Fibroblast of lung (primary cell): ENCODE measurements around the gene DKKL1.

Experiments used
- EZH2 ChIP-seq: IDR thresholded peaks from 2 replicates; pipeline ENCODE4 v1.5.1; 2012; ENCODE audit warnings: low read length, control low read depth, mild to moderate bottlenecking; ENCODE audit errors: missing control alignments
- TF ChIP-seq, protein P1 (sequence below), 2 donors: IDR thresholded peaks in 1 of 2; conservative IDR thresholded peaks in 1 of 2; 1 replicate in 1 of 2; 2 replicates in 1 of 2; pipeline ENCODE4 v1.5.1; 2011 to 2012; ENCODE audit warnings: low read length in 2 of 2, control low read depth in 1 of 2, inconsistent platforms in 1 of 2, low read depth in 1 of 2, mild to moderate bottlenecking in 1 of 2

DNA sequence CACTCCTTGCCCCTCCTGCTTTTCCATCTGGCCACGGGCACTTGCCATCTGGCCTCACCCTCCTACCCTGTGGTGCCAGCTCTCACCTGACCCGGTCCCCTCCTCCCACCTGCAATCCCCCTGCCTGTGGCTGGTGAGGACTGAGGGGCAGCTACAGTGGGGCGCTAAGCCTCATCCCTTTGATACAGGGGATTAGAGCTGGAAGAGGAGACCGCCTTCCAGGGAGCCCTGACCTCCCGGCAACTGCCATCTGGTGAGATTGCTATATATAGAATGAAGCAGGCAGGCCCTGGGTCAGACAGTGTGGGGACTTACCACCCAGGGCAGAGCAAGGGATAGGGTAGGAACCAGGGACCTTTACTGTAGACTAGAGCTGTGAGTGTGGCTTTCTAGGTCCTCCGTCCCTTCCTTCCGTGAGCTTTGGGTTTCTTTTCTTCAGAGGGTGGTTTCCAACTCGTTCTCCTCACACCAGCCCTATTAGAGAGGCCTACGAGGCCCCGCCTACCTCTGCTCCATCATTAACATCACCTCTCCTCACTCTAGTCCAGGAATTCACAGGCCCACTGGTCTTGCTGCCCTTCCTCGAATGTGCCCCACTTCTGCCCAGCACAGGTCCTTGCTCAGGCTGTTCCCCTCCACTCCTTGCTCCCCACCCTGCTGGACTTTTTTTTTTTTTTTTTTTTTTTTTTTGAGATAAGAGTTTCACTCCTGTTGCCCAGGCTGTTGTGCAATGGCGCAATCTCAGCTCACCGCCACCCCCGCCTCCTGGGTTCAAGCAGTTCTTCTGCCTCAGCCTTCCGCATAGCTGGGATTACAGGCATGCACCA is 32.1 kb downstream of the DKKL1 start:
- TF ChIP-seq, protein P1, sequence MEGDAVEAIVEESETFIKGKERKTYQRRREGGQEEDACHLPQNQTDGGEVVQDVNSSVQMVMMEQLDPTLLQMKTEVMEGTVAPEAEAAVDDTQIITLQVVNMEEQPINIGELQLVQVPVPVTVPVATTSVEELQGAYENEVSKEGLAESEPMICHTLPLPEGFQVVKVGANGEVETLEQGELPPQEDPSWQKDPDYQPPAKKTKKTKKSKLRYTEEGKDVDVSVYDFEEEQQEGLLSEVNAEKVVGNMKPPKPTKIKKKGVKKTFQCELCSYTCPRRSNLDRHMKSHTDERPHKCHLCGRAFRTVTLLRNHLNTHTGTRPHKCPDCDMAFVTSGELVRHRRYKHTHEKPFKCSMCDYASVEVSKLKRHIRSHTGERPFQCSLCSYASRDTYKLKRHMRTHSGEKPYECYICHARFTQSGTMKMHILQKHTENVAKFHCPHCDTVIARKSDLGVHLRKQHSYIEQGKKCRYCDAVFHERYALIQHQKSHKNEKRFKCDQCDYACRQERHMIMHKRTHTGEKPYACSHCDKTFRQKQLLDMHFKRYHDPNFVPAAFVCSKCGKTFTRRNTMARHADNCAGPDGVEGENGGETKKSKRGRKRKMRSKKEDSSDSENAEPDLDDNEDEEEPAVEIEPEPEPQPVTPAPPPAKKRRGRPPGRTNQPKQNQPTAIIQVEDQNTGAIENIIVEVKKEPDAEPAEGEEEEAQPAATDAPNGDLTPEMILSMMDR (conservative IDR thresholded peaks at IDR 0.05 in 1 of 2, IDR thresholded peaks at IDR 0.05 in 1 of 2; ENCODE audit: low read depth in 1 of 2, low read length in 2 of 2) = no peak
- no peak for TF ChIP-seq EZH2
